Lower lobe of right lung (tissue), 2 donors: ENCODE measurements around the gene KCTD19. TPM values are rescaled to one million over a fixed set of nuclear protein-coding genes. Genes with fewer than 3 reads are reported as not detected.

ENCODE experiments used
- ATAC-seq, 2 donors: fragments of 200-7000 bp; cut with Tn5 transposase; one replicate each; pipeline ENCODE4 v1.9.1; 2020 to 2022; ENCODE audit warnings: mild to moderate bottlenecking in 2 of 2, moderate library complexity in 2 of 2
- DNase-seq: peaks from one replicate; pipeline ENCODE4 v3.0.0-alpha.2; 2020
- H3K27ac ChIP-seq: fragments of 200-600 bp; one replicate; pipeline ENCODE4 v1.8.0; 2022
- H3K27me3 ChIP-seq: fragments of 200-600 bp; one replicate; pipeline ENCODE4 v1.8.0; 2022; ENCODE audit warnings: low read depth
- H3K36me3 ChIP-seq: fragments of 200-600 bp; one replicate; pipeline ENCODE4 v1.8.0; 2022; ENCODE audit warnings: mild to moderate bottlenecking
- H3K4me1 ChIP-seq: fragments of 200-600 bp; one replicate; pipeline ENCODE4 v1.8.0; 2022
- H3K4me3 ChIP-seq: fragments of 200-600 bp; one replicate; pipeline ENCODE4 v1.8.0; 2022; ENCODE audit warnings: mild to moderate bottlenecking
- H3K9me3 ChIP-seq: fragments of 200-600 bp; one replicate; pipeline ENCODE4 v1.8.0; 2022
- CTCF ChIP-seq: fragments of 200-600 bp; IDR thresholded peaks from one replicate; pipeline ENCODE4 v1.8.0; 2022; ENCODE audit warnings: antibody characterized with exemption, mild to moderate bottlenecking
- intact Hi-C: fragments of 100-400 bp; cut with DNase I; formaldehyde crosslinking; loops from one replicate; pipeline ENCODE4 v1.11.0; 2022
- total RNA-seq: library from RNA; stranded (reverse); fragmentation: NEBNext Ultra II Directional; extraction: Animal tissue kit (Norgen Biotek cat#: 25700); gene quantifications from one replicate; pipeline ENCODE4 v1.2.1, GENCODE V29; 2021
- donor health status: DM: no; HTN: yes; CAD: no; lungs with severe emphysema.

The KCTD19 gene
- total RNA-seq, 1 donor from 2014 or later: 0.74 TPM

GRCh38 chr16:67349172-67349571 lies 22.6 kb upstream of the KCTD19 start:
- TF ChIP-seq CTCF: peak; percentile 57
- H3K9me3 ChIP-seq: no peaks in the 10 kb centered on the region
- no peak overlapping the region for H3K4me3 ChIP-seq
- H3K27ac ChIP-seq: no peak overlapping the region
- no peak for DNase-seq
- intact Hi-C loops: no loop called here
- peaks cover 24% of the 10 kb centered on the region for H3K4me1 ChIP-seq
- H3K36me3 ChIP-seq: no peaks in the 10 kb centered on the region
- peak in 1 of 2 donors; percentile 72 for ATAC-seq
- H3K27me3 ChIP-seq: no peaks in the 10 kb centered on the region

GRCh38 chr16:67346341-67346740 lies 19.8 kb upstream of the KCTD19 start:
- TF ChIP-seq CTCF: no peak
- no peak overlapping the region for H3K4me3 ChIP-seq
- H3K36me3 ChIP-seq: no peaks in the 10 kb centered on the region
- no peaks in the 10 kb centered on the region for H3K27me3 ChIP-seq
- H3K9me3 ChIP-seq: no peaks in the 10 kb centered on the region
- peak in 1 of 2 donors; percentile 14 for ATAC-seq
- intact Hi-C loops: no loop called here
- peak overlapping the region; percentile 63 for H3K27ac ChIP-seq
- no peak for DNase-seq
- peaks cover 24% of the 10 kb centered on the region for H3K4me1 ChIP-seq

GRCh38 chr16:67345401-67345800 lies 18.9 kb upstream of the KCTD19 start:
- no peak for TF ChIP-seq CTCF
- no peaks in the 10 kb centered on the region for H3K27me3 ChIP-seq
- H3K27ac ChIP-seq: peak overlapping the region; percentile 63
- peaks cover 24% of the 10 kb centered on the region for H3K4me1 ChIP-seq
- no peaks in the 10 kb centered on the region for H3K36me3 ChIP-seq
- ATAC-seq (peak; percentile 45 to 68), DNase-seq (no peak)
- intact Hi-C loops: no loop called here
- H3K9me3 ChIP-seq: no peaks in the 10 kb centered on the region
- no peak overlapping the region for H3K4me3 ChIP-seq

- Histone ChIP-seq H3K36me3 (no peaks in the 10 kb centered on the region), H3K9me3 (no peaks in the 10 kb centered on the region), H3K27ac (no peak overlapping the region), H3K27me3 (no peaks in the 10 kb centered on the region), H3K4me3 (no peak overlapping the region), H3K4me1 (peaks cover 24% of the 10 kb centered on the region)
- ATAC-seq (no peak), DNase-seq (no peak)
- no peak for TF ChIP-seq CTCF
- intact Hi-C loops: no loop called here
These were observed 16.1 kb upstream of the KCTD19 start for GRCh38 chr16:67342616-67343015.

GRCh38 chr16:67341250-67341649 lies 14.7 kb upstream of the KCTD19 start:
- intact Hi-C loops: no loop called here

More at GRCh38 chr16:67341250-67341649, 14.7 kb upstream of the KCTD19 start:
- peaks cover 15% of the 10 kb centered on the region for H3K4me1 ChIP-seq
- no peaks in the 10 kb centered on the region for H3K27me3 ChIP-seq
- no peak for DNase-seq
- H3K27ac ChIP-seq: no peak overlapping the region
- ATAC-seq: no peak
- no peaks in the 10 kb centered on the region for H3K9me3 ChIP-seq
- no peak overlapping the region for H3K4me3 ChIP-seq
- H3K36me3 ChIP-seq: no peaks in the 10 kb centered on the region
- TF ChIP-seq CTCF: no peak
